Lower lobe of right lung (tissue), 2 donors: ENCODE data around the gene MGAT5B. TPM values are rescaled to one million over a fixed set of nuclear protein-coding genes. Genes with fewer than 3 reads are reported as not detected.

ENCODE experiments used
- ATAC-seq, 2 donors: fragments of 200-7000 bp; cut with Tn5 transposase; one replicate each; pipeline ENCODE4 v1.9.1; 2020 to 2022; ENCODE audit warnings: mild to moderate bottlenecking in 2 of 2, moderate library complexity in 2 of 2
- DNase-seq: peaks from one replicate; pipeline ENCODE4 v3.0.0-alpha.2; 2020
- H3K27ac ChIP-seq: fragments of 200-600 bp; one replicate; pipeline ENCODE4 v1.8.0; 2022
- H3K27me3 ChIP-seq: fragments of 200-600 bp; one replicate; pipeline ENCODE4 v1.8.0; 2022; ENCODE audit warnings: low read depth
- H3K36me3 ChIP-seq: fragments of 200-600 bp; one replicate; pipeline ENCODE4 v1.8.0; 2022; ENCODE audit warnings: mild to moderate bottlenecking
- H3K4me1 ChIP-seq: fragments of 200-600 bp; one replicate; pipeline ENCODE4 v1.8.0; 2022
- H3K4me3 ChIP-seq: fragments of 200-600 bp; one replicate; pipeline ENCODE4 v1.8.0; 2022; ENCODE audit warnings: mild to moderate bottlenecking
- H3K9me3 ChIP-seq: fragments of 200-600 bp; one replicate; pipeline ENCODE4 v1.8.0; 2022
- intact Hi-C: fragments of 100-400 bp; cut with DNase I; formaldehyde crosslinking; loops from one replicate; pipeline ENCODE4 v1.11.0; 2022
- total RNA-seq: library from RNA; stranded (reverse); fragmentation: NEBNext Ultra II Directional; extraction: Animal tissue kit (Norgen Biotek cat#: 25700); gene quantifications from one replicate; pipeline ENCODE4 v1.2.1, GENCODE V29; 2021
- TF ChIP-seq, protein P1 (sequence below): fragments of 200-600 bp; IDR thresholded peaks from one replicate; pipeline ENCODE4 v1.8.0; 2022; ENCODE audit warnings: antibody characterized with exemption, mild to moderate bottlenecking
- donor health status: DM: no; HTN: yes; CAD: no; lungs with severe emphysema.

The MGAT5B gene
- total RNA-seq, 1 donor from 2014 or later = 1.3 TPM

DNA sequence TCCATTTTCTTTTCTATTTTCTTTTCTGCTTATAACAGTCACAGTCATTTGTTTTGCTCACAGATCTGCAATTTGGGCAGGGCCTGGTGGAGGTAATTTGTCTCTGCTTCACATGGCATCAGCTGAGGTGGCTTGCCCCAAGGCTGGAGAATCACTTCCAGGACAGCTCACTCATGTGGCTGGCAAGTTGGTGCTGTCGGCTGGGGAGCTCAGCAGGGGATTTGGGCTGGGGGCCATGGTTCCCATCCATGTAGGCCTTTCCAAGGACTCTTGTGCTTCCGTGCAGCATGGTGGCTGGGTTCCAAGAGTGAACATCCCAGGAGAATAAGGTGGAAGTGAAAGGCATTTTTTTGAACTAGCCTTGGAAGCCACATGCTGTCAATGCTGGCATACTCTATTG is 85.7 kb downstream of the MGAT5B start:
- TF ChIP-seq, protein P1, sequence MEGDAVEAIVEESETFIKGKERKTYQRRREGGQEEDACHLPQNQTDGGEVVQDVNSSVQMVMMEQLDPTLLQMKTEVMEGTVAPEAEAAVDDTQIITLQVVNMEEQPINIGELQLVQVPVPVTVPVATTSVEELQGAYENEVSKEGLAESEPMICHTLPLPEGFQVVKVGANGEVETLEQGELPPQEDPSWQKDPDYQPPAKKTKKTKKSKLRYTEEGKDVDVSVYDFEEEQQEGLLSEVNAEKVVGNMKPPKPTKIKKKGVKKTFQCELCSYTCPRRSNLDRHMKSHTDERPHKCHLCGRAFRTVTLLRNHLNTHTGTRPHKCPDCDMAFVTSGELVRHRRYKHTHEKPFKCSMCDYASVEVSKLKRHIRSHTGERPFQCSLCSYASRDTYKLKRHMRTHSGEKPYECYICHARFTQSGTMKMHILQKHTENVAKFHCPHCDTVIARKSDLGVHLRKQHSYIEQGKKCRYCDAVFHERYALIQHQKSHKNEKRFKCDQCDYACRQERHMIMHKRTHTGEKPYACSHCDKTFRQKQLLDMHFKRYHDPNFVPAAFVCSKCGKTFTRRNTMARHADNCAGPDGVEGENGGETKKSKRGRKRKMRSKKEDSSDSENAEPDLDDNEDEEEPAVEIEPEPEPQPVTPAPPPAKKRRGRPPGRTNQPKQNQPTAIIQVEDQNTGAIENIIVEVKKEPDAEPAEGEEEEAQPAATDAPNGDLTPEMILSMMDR = no peak
- ATAC-seq = no peak
- DNase-seq = no peak
- Histone ChIP-seq H3K4me3 (no peak overlapping the region), H3K27ac (no peak overlapping the region), H3K36me3 (no peaks in the 10 kb centered on the region), H3K9me3 (no peaks in the 10 kb centered on the region), H3K27me3 (peaks cover 17% of the 10 kb centered on the region), H3K4me1 (no peaks in the 10 kb centered on the region)
- intact Hi-C loops = no loop called here

DNA sequence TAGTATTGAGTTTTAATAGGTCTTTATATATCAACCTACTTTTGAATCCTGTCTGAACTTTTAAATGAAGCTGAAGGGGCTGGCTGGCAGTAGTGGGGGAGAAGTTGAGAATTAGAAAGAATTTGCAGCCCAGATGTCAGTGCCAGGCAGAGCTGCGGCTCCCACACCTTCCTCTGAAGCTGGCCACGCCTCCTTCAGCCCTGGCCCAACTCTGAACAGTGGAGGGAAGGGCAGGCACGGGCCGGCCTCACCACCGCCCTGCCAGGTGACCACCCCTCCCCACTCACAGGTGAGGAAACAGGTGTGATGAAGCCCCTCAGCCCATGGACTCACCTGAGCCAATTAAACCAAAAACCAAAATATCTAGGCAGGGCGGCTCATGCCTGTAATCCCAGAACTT is 87.0 kb downstream of the MGAT5B start:
- intact Hi-C loops = no loop called here
- H3K4me3 ChIP-seq = no peak overlapping the region
- no peaks in the 10 kb centered on the region for H3K36me3 ChIP-seq
- ATAC-seq (no peak), DNase-seq (no peak)
- TF ChIP-seq, protein P1 = no peak
- no peaks in the 10 kb centered on the region for H3K9me3 ChIP-seq
- peaks cover 15% of the 10 kb centered on the region for H3K27me3 ChIP-seq
- no peak overlapping the region for H3K27ac ChIP-seq
- H3K4me1 ChIP-seq = no peaks in the 10 kb centered on the region

DNA sequence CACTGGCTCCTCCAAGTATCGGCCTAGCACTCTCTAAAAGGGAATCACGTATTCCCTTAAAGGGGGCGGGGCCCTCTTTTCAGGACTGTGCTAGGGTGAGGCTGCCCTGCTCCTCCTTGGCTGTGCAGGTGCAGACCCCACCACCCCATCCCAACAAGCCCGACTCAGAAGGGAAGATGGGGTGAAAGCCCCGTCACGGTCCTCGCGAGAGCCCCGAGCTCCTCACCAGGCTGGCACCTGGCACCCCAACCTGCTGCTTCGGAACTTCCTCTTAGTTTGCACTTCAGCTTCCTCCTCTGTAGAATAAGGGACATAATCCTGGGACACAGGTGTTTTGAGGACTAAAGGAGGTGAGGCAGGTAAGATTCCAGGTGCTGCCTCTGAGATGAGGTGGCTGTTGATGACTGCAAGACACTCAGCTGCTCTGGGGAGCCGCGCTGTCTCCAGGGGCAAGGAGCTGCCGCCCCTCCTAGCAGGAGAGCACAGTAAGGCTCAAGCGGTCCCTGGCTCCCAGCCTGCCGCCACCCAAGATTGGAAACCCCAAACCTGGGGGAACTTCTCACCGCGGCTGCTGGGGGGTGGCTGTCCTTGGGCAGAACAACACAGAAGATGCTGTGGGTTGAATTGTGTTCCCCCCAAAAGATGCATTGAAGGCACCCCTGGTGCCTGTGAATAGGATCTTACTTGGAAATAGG is 88.8 kb downstream of the MGAT5B start:
- TF ChIP-seq, protein P1 = no peak
- no peak for ATAC-seq
- no peak for DNase-seq
- H3K4me3 ChIP-seq = no peak overlapping the region
- no peaks in the 10 kb centered on the region for H3K9me3 ChIP-seq
- H3K36me3 ChIP-seq = no peaks in the 10 kb centered on the region
- intact Hi-C loops = no loop called here
- no peak overlapping the region for H3K27ac ChIP-seq
- peaks cover 15% of the 10 kb centered on the region for H3K27me3 ChIP-seq
- H3K4me1 ChIP-seq = no peaks in the 10 kb centered on the region

DNA sequence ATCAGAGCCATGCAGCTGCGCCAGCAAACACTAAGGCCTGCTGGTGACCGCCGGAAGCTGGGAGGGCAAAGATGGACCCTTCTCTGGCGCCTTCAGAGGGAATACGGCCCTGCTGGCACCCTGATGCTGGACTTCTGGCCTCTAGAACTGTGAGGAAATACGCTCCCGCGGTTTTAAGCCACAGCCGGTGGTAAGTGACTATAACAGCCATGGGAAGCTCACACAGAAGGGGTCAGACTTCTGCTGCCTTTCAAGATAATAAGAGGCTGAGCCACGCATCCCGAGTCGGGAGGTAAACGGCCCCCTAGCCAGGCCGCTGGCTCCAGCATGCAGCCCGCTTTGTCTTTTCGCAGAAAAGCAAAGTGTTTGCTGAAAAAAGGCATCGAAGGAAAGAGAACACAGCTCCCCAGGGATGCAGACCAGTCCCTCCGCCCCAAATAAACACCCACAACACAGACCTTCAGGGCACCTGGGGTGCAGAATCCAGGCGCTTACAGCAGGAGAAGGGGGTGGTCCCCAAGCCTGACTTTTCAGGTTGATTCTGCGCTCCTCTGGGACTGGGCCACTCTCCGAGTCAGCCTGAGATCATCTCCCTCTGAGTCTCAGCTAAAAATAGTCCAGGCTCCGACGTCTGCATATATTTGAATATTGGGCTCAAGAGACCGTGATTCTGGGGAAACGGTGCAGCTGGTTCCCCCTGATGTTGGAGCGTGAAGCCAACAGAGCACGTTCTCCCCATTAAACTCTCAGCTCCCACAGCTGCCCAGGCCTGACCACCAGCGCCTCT is 89.7 kb downstream of the MGAT5B start:
- no peak for ATAC-seq
- no peaks in the 10 kb centered on the region for H3K9me3 ChIP-seq
- TF ChIP-seq, protein P1 = no peak
- H3K27me3 ChIP-seq = peaks cover 15% of the 10 kb centered on the region
- DNase-seq = no peak
- no peaks in the 10 kb centered on the region for H3K4me1 ChIP-seq
- no peak overlapping the region for H3K4me3 ChIP-seq
- intact Hi-C loops = no loop called here
- no peak overlapping the region for H3K27ac ChIP-seq
- H3K36me3 ChIP-seq = no peaks in the 10 kb centered on the region

DNA sequence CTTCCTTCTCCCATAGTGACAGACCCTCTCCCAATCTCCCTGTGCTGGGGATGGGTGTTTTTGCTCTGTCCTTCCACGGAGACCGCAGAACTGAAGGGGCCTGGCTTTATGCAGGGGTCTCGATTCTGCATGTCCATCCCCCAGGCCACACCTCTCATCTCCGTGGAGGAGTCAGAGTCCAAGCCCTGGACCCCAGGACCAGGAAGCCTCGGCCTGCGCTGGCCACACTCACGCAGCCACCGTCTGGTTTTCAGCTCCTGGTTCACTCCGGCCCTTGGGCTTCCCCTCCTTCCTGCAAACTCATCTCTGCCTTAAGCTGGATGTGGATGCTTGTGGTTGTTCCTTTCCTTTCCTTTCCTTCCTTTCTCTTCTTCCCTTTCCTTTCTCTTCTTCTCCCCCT is 90.8 kb downstream of the MGAT5B start:
- TF ChIP-seq, protein P1 = no peak
- no peaks in the 10 kb centered on the region for H3K4me1 ChIP-seq
- H3K36me3 ChIP-seq = no peaks in the 10 kb centered on the region
- intact Hi-C loops = no loop called here
- H3K4me3 ChIP-seq = no peak overlapping the region
- DNase-seq (no peak), ATAC-seq (no peak)
- peaks cover 15% of the 10 kb centered on the region for H3K27me3 ChIP-seq
- no peak overlapping the region for H3K27ac ChIP-seq
- no peaks in the 10 kb centered on the region for H3K9me3 ChIP-seq
